GM19455 (cell line): ENCODE results near the gene AKR1B1.

Experiments used
- ATAC-seq: cut with Tn5 transposase; IDR thresholded peaks from one replicate; pipeline ENCODE4 v1.9.1; 2021; ENCODE audit not compliant: unreplicated experiment

AKR1B1 gene

DNA sequence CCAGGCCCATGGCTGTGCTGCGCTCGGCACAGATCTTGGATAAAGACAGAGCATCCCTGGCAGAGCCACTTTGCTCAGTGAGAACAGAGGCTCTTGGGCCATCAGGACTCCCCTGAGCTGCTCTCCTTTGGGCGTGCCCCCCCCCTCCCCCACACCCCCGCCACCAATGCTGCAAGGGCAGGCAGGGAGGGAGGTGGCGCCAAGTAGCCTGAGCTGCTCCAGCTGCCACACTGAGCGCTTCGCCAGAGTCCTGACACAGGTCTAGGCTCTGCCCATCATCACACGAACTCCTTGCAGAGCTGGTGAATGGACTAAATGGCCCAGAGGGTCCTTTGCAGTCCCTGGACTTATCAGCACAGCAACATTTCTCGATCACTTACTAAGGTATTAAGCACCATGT is 12.5 kb downstream of the AKR1B1 start:
- no peak for ATAC-seq

DNA sequence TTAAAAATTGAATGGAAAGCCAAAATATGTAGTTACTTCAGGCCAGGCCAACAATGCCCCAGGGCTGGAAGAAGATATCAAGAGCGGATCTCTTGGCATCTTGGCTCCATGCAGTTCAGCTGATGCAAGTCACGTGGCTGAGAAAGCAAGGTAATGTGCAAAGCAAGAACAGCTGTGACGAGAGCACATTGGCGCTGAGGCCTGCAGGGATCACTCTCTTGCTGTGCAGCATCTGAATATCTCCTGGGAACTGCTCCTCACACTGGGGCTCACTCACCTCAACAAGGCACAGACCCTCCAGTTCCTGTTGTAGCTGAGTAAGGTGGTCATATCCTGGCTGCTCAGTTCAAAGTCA is 14.0 kb downstream of the AKR1B1 start:
- ATAC-seq = no peak

DNA sequence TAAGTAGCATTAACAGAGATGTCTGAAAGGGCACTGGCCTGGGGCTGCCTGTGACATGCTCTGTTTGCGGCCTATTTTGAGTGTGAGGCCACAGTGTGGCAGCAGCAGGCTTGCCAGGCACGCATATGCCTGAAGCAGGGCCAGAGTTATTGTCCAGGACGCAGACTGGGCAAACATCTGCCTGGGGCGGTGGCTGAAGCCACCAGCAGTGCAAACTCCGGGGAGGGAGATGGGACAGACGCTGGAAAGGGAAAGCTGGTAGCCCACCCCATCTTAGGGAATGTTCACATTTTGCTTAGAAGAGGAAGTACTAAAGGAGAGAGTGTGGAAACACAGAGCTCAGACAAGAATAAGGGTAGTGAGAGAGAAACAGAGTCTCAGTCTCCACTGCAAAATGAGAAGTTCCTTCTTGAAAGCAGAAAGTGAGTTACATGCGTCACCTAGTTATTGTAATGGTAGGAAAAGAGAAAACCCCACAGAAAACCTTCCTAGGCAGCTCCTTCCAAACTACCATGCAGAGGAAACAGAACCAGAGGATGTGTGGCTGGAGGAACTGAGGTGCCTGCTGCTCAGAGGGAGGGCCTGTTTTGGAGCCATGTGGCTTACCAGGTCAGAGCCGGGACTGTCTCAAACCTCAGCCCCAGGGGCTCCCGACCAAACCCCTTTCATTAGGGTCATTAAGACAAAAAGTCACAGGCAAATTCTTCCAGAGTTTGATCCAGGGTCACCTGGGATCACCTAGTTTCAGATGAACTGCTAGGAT is 14.5 kb downstream of the AKR1B1 start:
- ATAC-seq = no peak

DNA sequence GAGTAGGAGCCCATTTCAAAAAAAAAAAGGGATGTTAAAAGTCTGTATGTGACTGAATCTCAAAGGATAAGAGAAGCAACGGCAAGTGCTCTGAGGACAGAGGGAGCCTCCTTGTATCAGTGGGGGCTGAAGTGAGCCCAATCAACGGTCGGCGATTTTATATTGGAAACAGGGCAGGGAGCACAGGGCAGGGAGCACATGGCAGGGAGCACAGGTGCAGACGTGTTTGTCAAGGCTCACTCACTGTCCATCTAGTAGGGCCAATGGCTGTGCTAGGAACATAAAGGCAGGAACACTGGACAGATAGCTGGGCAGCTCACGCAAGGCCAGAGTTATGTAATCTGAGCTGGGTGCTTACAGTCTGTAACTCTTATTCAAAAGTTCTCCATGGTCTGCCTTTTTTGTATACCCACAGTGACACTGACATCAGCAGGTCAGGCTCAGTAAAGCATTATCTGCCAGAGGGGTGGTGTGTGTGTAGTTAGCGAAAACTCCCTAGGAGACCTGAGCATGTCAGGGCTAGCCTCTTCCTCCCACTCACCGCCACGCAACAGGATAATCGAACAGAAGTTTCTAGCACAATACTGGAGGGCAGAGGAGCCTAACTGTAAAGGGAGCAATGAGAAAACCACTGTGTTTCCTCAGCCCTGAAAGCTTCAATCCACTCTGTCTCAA is 15.4 kb downstream of the AKR1B1 start:
- no peak for ATAC-seq

DNA sequence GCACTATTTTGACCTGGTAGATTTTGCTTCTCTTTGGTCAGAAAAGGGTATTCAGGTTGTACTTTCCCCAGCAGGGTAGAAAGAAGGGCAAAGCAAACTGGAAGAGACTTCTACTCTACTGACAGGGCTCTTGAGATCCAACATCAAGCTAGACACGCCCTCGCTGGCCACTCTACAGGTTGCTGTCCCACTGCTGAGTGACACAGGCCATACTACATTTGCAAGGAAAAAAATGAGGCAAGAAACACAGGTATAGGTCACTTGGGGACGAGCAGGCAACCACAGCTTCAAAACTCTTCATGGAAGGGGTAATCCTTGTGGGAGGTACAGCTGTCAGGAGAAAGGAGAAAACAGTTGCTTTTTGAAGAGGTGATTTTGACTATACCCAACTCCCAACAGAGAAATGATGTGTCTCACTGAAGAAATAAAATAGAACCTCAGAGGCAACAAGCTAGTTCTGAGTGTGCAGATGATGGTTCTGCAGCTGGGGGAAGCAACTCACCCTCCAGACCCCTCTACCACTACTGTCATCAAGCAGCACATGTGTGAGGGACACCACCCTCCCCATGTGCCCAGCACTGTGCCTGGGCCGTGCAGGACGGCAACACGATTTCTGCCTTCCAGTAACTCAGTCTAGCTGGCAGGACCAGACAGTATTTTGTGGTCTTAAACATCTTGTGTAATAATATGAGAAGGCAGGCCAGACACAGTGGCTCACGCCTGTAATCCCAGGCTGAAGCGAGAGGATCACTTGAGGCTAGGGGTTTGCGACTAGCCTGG is 16.3 kb downstream of the AKR1B1 start:
- ATAC-seq = no peak

DNA sequence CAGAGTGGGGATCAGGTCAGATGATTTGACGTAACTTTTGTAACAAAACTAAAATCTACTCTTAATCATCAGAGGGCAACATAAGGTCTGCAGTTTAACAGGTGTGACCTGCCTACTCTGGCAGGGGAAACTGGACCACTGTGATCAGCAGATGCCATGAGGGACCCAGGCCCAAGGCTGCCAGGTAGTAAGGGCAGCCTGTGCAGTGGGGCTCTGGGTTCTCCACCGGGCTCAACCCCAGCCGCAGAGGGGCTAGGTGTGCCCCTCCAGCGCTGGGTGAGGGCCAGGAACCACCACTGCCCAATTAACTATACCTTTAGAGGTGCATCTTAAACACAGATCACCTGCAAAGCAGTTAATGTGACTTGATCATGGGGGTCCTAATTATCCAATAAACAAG is 17.6 kb downstream of the AKR1B1 start:
- ATAC-seq = no peak

DNA sequence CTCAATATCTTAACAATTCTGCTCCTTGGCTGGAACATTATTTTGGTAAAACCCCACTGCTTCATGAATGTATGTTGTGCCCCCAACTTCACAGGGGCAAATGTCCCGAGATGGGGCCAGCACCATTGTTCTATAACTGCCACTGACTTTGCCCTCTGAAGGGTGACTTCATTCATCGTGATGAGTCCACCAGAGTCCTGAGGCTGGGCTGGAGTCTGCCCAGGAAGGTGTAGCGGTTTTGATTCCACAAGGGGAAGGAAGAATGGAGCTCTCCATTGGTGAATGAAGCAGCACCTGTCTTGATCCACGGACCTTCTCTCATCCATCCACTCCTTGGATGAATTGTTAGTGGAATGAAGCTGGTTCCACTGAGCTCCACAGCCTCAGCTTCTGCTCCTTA is 18.4 kb downstream of the AKR1B1 start:
- ATAC-seq = no peak

DNA sequence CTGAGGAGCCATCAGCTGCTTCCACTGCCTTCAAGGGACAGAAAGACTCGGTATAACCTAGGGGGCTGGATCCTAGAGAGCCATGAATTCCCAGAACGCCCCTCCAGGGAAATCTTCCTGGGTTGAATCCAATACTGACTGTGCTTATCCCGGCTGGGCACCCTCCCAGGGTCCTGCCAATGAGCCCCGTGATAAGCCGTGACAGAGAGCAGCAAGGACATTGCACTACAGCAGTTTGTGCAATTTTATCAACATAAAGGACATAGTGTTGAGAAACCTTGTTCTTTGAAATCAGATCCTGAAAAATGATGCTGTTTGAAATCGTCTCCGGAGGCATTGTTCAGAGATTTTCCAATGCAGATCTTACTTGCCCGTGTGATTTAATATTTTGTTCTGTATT is 18.8 kb downstream of the AKR1B1 start:
- ATAC-seq = no peak

DNA sequence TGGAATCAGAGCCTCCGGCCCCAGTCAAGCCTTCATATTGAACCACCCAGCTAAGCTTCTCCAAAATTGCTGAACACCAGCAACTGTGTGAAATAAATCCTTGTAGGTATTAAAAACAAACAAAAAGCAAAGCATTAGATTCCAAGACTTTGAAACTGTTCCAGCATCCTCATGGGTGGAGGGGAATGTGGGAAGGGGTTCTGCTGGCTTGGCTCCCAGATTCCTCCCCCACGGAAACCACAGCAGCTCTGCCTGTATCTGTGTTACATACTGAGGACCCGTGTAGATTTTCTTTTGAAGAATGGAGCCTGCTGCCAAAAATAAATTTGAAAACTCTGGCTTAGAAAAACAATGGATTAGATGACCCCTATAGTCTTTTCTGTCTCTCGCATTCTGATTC is 20.0 kb downstream of the AKR1B1 start:
- ATAC-seq = no peak

DNA sequence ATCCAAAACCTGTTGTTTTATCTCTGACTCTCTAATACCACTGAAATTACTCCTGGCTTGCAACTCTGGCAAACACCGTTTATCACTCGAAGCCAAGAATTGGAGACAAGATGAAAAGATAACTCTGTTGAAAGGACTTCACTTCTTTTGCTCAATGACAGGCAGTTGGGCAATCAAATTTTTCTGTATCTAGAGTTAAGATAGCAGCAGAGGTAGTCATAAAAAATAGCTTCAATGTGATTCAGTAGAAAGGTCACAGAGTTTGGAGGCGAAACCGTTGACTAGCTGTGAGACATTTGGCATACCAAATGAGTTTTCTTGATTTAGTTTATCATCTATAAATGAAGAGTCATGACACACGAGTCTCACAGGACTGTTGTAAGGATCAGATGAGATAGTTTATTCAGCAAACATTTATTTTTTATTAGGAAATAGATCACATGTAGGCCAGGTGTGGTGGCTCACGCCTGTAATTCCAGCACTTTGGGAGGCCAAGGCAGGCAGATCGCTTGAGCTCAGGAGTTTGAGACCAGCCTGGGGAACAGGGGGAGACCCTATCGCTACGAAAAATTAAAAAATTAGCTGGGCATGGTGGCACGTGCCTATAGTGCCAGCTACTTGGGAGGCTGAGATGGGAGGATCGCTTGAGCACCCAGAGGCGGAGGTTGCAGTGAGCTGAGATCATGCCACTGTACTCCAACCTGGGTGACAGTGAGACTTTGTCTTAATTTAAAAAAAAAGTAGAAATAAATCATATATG is 23.6 kb downstream of the AKR1B1 start:
- ATAC-seq = no peak

DNA sequence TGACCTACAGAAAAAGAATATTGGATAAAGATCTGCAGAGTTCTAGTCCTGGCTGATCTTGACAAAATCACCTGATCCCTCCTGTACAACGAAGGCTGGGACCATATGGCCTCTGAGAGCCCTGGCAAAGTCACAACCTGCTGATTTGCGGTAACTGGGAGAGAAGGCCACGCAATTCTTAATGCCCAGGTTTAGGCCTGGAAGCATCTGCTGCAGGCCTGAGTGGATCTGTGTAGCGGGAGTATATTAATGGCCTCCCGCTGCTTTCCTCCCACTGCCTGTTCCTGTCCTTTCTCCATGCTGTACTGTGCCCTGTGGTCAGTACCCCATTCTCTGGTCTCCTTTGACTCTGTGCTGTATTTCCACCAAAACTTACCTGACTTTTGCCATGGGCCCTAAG is 24.2 kb downstream of the AKR1B1 start:
- ATAC-seq = no peak

DNA sequence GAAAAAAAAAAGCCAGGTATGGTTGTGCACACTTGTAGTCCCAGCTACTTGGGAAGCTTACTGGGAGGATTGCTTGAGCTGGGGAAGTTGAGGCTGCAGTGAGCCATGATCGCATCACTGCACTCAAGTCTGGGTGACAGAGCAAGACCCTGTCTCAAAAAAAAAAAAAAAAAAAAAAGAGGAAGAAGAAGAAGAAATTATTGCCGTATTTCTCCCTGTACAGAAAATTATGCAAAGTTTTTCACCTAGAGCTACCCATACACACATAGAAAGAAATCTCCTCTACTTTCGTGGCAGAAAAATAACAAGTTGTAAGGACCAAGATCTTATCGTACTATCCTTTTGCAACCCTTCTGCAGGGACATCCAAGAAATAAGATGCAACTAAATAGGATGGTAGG is 25.5 kb downstream of the AKR1B1 start:
- ATAC-seq = no peak

DNA sequence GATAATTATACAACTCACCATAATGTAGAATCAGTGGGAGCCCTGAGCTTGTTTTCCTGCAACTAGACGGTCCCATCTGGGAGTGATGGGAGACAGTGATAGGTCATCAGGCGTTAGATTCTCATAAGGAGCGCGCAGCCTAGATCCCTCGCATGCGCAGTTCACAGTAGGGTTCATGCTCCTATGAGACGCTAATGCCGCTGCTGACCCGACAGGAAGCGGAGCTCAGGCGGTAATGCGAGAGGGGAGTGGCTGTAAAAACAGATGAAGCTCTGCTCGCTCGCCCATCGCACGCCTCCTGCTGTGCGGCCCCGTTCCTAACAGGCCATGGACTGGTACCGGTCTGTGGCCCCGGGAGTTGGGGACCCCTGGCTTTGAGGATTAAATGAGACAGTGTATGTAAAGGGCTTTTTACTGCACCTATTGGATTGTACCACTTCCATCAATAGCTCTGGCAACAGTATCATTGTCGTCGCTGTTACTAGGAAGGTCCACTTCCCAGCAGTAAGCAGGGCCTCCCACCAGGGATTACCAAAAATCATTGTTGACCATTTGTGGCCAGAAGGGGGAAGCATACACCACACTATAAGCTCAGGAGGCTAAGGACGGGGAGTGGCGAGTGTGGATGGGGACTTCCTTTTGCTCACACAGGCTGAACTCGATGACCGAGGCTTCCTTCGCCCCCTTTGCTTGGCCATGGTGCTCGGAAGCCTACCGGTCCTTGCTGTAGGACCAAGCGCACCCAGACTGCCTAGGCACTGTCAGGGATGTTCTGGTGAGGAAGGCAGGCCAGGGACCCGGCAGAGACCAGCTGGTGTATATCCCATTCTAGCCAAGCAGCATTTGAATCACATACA is 26.4 kb downstream of the AKR1B1 start:
- ATAC-seq = peak; percentile 97

DNA sequence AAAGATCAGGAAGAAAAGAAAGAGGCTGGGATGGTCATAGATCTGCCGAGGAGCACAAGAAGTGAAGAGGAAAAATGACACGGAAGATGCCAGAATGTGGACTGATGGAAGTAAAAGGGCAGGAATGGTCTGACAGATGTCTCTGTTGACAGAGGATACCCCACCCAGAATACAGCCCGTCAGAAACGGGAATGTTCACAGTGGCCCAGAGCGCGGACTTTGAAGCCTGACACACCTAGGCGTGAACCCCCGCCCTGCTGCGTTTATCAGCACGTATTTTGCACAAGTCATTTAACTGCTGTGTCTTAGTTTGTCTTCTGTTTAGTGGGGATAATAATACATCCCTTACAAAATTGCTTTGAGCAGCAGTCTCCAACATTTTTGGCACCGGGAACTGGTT is 27.1 kb downstream of the AKR1B1 start:
- ATAC-seq = no peak

DNA sequence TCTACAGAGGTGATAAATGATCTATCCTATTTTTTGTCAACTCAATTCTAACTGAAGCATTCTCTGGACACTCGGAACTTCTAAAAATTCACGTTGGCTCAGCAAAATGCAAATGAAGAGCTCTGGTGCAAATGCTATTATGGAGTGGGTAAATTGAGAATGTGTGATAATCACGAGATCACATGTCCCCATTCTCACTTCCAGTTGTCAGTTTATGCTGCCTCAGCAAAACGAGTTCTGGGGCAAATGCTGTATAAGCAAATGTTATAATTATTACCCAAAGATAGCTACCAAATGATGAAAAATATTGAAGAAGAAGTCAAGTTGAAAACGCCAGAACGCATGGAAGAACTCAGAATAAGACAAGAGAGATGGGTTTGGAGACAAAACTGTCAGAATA is 29.4 kb downstream of the AKR1B1 start:
- ATAC-seq = no peak

DNA sequence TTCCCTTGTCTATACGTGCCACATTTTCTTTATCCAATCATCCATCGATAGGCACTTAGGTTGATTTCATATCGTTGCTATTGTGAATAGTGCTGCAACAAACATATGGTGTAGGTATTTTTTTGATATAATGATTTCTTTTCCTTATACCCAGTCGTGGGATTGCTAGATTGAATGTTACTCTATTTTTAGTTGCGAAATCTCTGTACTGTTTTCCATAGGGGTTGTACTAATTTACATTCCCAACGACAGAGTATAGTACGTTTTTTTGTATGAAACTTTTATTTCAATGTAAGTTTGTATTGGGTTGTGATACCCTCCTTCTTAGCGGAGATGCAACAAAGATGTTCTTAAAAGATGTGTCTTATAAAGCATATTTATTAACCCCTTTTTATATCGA is 30.0 kb downstream of the AKR1B1 start:
- no peak for ATAC-seq

DNA sequence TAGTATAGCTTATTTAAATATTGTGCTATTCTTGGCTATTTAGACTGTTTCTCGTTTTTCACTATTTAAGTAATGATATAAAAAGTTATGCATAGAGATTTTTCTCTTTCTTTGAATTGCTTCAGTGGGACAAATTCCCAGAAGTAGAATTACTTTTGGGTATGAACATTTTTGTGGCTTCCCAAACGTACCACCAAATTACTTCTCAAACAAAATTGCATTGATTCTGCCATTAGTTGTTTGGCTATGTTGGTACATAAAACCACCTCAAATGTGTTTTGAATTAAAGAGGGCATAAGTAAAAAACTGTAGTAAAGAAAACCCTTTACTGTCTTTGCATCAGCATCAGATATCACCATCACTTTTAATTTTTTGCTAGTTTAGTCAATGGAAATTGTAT is 31.0 kb downstream of the AKR1B1 start:
- ATAC-seq = no peak

DNA sequence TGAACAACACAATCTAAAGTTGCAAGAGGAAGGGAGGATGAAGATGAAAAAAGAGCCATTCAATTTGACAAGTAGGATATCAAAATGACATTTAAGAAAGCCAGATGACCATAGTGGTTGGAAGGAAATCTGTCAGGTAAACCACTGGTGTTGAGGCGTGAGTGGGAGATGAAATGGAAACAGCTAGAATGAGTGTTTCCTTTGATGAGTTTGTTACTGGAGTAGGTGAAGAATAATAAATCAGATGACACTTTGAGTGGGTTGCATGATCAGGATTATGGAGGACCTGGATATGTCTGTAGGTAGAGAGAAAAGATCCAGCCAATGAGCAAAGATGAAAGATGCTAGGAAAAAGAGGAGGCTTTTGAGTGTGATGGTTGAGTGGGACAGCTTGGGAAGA is 33.1 kb downstream of the AKR1B1 start:
- ATAC-seq = no peak

DNA sequence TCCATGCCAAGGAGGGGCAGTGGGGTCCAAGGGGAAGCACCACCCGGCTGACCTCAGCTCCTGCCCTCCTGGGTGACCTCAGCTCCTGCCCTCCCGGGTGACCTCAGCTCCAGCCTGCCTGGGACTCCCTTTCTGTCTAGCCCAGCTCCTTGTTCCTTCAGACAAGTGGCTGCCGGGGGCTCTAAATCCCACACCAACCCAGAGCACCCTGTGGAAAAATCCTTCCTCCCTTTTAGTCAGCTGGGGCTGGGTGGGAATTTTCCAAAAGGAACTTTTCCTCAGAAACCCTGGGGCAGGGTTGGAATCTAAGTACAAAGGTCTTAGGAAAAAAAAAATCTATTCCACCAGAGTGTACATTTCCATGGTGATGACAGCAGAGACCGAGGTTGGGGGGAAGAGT is 36.3 kb downstream of the AKR1B1 start:
- ATAC-seq = no peak

DNA sequence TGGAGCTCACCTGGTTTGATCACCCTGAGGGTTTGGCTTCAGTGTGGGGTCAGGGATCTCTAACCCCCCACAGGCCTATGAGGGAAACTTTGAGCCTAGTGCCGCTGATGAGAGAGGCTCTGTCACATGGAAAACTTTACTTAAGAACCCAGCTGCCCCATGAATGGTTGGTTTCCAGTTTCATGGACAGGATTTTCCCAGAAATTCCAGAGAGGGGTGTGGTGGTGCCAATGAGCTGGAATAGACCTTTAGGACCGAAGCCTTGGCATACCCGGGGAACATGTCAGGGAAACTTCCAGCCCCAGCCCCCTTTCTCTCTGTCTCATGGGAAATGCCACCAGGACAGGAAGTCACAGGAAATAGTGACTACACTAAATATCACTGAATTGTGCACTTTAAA is 36.9 kb downstream of the AKR1B1 start:
- no peak for ATAC-seq
